Measurements from ENCODE around the gene NAP1L4. TPM values are rescaled to one million over a fixed set of nuclear protein-coding genes. Genes with fewer than 3 reads are reported as not detected.

The NAP1L4 gene
- 284 and 285 TPM in 2 replicates for total RNA-seq

GRCh38 chr11:2992234-2992996 is at the start of gene NAP1L4:
TSS of gene NAP1L4 (minus strand) at chr11:2992329. CDS start at chr11:2979220, 13,109 bp downstream.
- Mint-ChIP-seq H3K36me3 (ENCODE audit: low read depth) (peaks cover 17% of the 10 kb centered on the region), H3K4me1 (ENCODE audit: low read depth) (peaks cover 30% of the 10 kb centered on the region), H3K9me3 (no peaks in the 10 kb centered on the region), H3K27me3 (ENCODE audit: insufficient read depth) (no peaks in the 10 kb centered on the region), H3K27ac (peak within 1 kb of the TSS; percentile 99), H3K4me3 (peak within 1 kb of the TSS; percentile 99)
- peak; percentile 95 for DNase-seq (ENCODE audit: low spot score)
- intact Hi-C loops (cut with micrococcal nuclease): loop anchor here (1.0 to 10.0 kb wide), 7 partner anchors 22 to 1138 kb away; partner anchors contain the start of genes CARS1, LSP1, NUP98 and TSSC4

GRCh38 chr11:3040881-3041280 is 48.8 kb upstream of the NAP1L4 start:
- Mint-ChIP-seq H3K27me3 (ENCODE audit: insufficient read depth) (no peaks in the 10 kb centered on the region), H3K36me3 (ENCODE audit: low read depth) (peaks cover 37% of the 10 kb centered on the region), H3K4me3 (no peak overlapping the region), H3K27ac (no peak overlapping the region), H3K4me1 (ENCODE audit: low read depth) (no peaks in the 10 kb centered on the region), H3K9me3 (no peaks in the 10 kb centered on the region)
- DNase-seq (ENCODE audit: low spot score): no peak
- intact Hi-C loops (cut with micrococcal nuclease): no loop called here

GRCh38 chr11:3037945-3038271 is 45.8 kb upstream of the NAP1L4 start:
- no peaks in the 10 kb centered on the region for H3K9me3 Mint-ChIP-seq
- no peak for DNase-seq (ENCODE audit: low spot score)
- no peak overlapping the region for H3K27ac Mint-ChIP-seq
- no peaks in the 10 kb centered on the region for H3K27me3 Mint-ChIP-seq (ENCODE audit: insufficient read depth)
- H3K4me3 Mint-ChIP-seq: no peak overlapping the region
- peaks cover 41% of the 10 kb centered on the region for H3K36me3 Mint-ChIP-seq (ENCODE audit: low read depth)
- intact Hi-C loops (cut with micrococcal nuclease): loop anchor here (1.0 kb wide), 1 partner anchor 53 kb away; no protein-coding TSS in a partner anchor
- no peaks in the 10 kb centered on the region for H3K4me1 Mint-ChIP-seq (ENCODE audit: low read depth)

GRCh38 chr11:3037040-3037944 is 45.2 kb upstream of the NAP1L4 start:
- Mint-ChIP-seq H3K27ac (peak overlapping the region; percentile 14), H3K4me1 (ENCODE audit: low read depth) (no peaks in the 10 kb centered on the region), H3K4me3 (no peak overlapping the region), H3K9me3 (no peaks in the 10 kb centered on the region), H3K27me3 (ENCODE audit: insufficient read depth) (no peaks in the 10 kb centered on the region), H3K36me3 (ENCODE audit: low read depth) (peaks cover 47% of the 10 kb centered on the region)
- peak; percentile 26 for DNase-seq (ENCODE audit: low spot score)
- intact Hi-C loops (cut with micrococcal nuclease): loop anchor here (1.0 kb wide), 1 partner anchor 54 kb away; no protein-coding TSS in a partner anchor

GRCh38 chr11:3036419-3036818 is 44.3 kb upstream of the NAP1L4 start:
- no peaks in the 10 kb centered on the region for H3K27me3 Mint-ChIP-seq (ENCODE audit: insufficient read depth)
- no peak overlapping the region for H3K27ac Mint-ChIP-seq
- peaks cover 51% of the 10 kb centered on the region for H3K36me3 Mint-ChIP-seq (ENCODE audit: low read depth)
- H3K9me3 Mint-ChIP-seq: no peaks in the 10 kb centered on the region
- intact Hi-C loops (cut with micrococcal nuclease): no loop called here
- H3K4me1 Mint-ChIP-seq (ENCODE audit: low read depth): peaks cover under 1% of the 10 kb centered on the region
- no peak overlapping the region for H3K4me3 Mint-ChIP-seq
- no peak for DNase-seq (ENCODE audit: low spot score)

- H3K27ac Mint-ChIP-seq: peak overlapping the region; percentile 21
- no peak for DNase-seq (ENCODE audit: low spot score)
- intact Hi-C loops (cut with micrococcal nuclease): no loop called here
- H3K9me3 Mint-ChIP-seq: no peaks in the 10 kb centered on the region
- H3K4me3 Mint-ChIP-seq: no peak overlapping the region
- H3K4me1 Mint-ChIP-seq (ENCODE audit: low read depth): peaks cover 11% of the 10 kb centered on the region
- H3K27me3 Mint-ChIP-seq (ENCODE audit: insufficient read depth): no peaks in the 10 kb centered on the region
- H3K36me3 Mint-ChIP-seq (ENCODE audit: low read depth): peaks cover 51% of the 10 kb centered on the region
These were observed 43.2 kb upstream of the NAP1L4 start for GRCh38 chr11:3035333-3035732.

GRCh38 chr11:3030289-3031070 is 38.4 kb upstream of the NAP1L4 start:
- H3K9me3 Mint-ChIP-seq: no peaks in the 10 kb centered on the region
- H3K4me1 Mint-ChIP-seq (ENCODE audit: low read depth): peaks cover 11% of the 10 kb centered on the region
- H3K4me3 Mint-ChIP-seq: no peak overlapping the region
- no peaks in the 10 kb centered on the region for H3K27me3 Mint-ChIP-seq (ENCODE audit: insufficient read depth)
- no peak for DNase-seq (ENCODE audit: low spot score)
- intact Hi-C loops (cut with micrococcal nuclease): no loop called here
- H3K36me3 Mint-ChIP-seq (ENCODE audit: low read depth): peaks cover 51% of the 10 kb centered on the region
- H3K27ac Mint-ChIP-seq: peak overlapping the region; percentile 73

- Mint-ChIP-seq H3K4me1 (ENCODE audit: low read depth) (peaks cover 13% of the 10 kb centered on the region), H3K4me3 (no peak overlapping the region), H3K9me3 (no peaks in the 10 kb centered on the region), H3K27me3 (ENCODE audit: insufficient read depth) (no peaks in the 10 kb centered on the region), H3K36me3 (ENCODE audit: low read depth) (peaks cover 50% of the 10 kb centered on the region), H3K27ac (no peak overlapping the region)
- intact Hi-C loops (cut with micrococcal nuclease): no loop called here
- DNase-seq (ENCODE audit: low spot score): no peak
These were observed 36.7 kb upstream of the NAP1L4 start for GRCh38 chr11:3028813-3029212.

GRCh38 chr11:3026803-3027202 is 34.7 kb upstream of the NAP1L4 start:
- Mint-ChIP-seq H3K4me3 (no peak overlapping the region), H3K27me3 (ENCODE audit: insufficient read depth) (no peaks in the 10 kb centered on the region), H3K9me3 (no peaks in the 10 kb centered on the region), H3K4me1 (ENCODE audit: low read depth) (peaks cover 33% of the 10 kb centered on the region), H3K27ac (no peak overlapping the region), H3K36me3 (ENCODE audit: low read depth) (peaks cover 47% of the 10 kb centered on the region)
- no peak for DNase-seq (ENCODE audit: low spot score)
- intact Hi-C loops (cut with micrococcal nuclease): no loop called here

- Mint-ChIP-seq H3K27ac (peak overlapping the region; percentile 85), H3K4me1 (ENCODE audit: low read depth) (peaks cover 27% of the 10 kb centered on the region), H3K27me3 (ENCODE audit: insufficient read depth) (no peaks in the 10 kb centered on the region), H3K36me3 (ENCODE audit: low read depth) (peaks cover 44% of the 10 kb centered on the region), H3K9me3 (no peaks in the 10 kb centered on the region), H3K4me3 (peak overlapping the region; percentile 64)
- DNase-seq (ENCODE audit: low spot score): no peak
- intact Hi-C loops (cut with micrococcal nuclease): no loop called here
These were observed 30.9 kb upstream of the NAP1L4 start for GRCh38 chr11:3022982-3023381.

- intact Hi-C loops (cut with micrococcal nuclease): no loop called here
- no peak for DNase-seq (ENCODE audit: low spot score)
- peaks cover 46% of the 10 kb centered on the region for H3K36me3 Mint-ChIP-seq (ENCODE audit: low read depth)
- H3K4me3 Mint-ChIP-seq: peak overlapping the region; percentile 64
- peaks cover 27% of the 10 kb centered on the region for H3K4me1 Mint-ChIP-seq (ENCODE audit: low read depth)
- H3K27ac Mint-ChIP-seq: peak overlapping the region; percentile 85
- no peaks in the 10 kb centered on the region for H3K27me3 Mint-ChIP-seq (ENCODE audit: insufficient read depth)
- no peaks in the 10 kb centered on the region for H3K9me3 Mint-ChIP-seq
These were observed 30.3 kb upstream of the NAP1L4 start for GRCh38 chr11:3022300-3022967.

- DNase-seq (ENCODE audit: low spot score): no peak
- intact Hi-C loops (cut with micrococcal nuclease): loop anchor here (1.0 kb wide), 1 partner anchor 46 kb away; no protein-coding TSS in a partner anchor
- no peaks in the 10 kb centered on the region for H3K9me3 Mint-ChIP-seq
- H3K4me1 Mint-ChIP-seq (ENCODE audit: low read depth): peaks cover 27% of the 10 kb centered on the region
- no peak overlapping the region for H3K27ac Mint-ChIP-seq
- H3K4me3 Mint-ChIP-seq: no peak overlapping the region
- H3K27me3 Mint-ChIP-seq (ENCODE audit: insufficient read depth): no peaks in the 10 kb centered on the region
- H3K36me3 Mint-ChIP-seq (ENCODE audit: low read depth): peaks cover 42% of the 10 kb centered on the region
These were observed 29.0 kb upstream of the NAP1L4 start for GRCh38 chr11:3021125-3021524.

Measured in activated T-helper 1 cell treated with anti-CD3 and anti-CD28 coated beads, Interleukin-12 subunit alpha, Interleukin-12 subunit beta, Interleukin-2, Interleukin-4 antibody, amounts not matched to agents 30 ng/mL and 10 ng/mL and 1 ng/mL, durations not matched to agents 14 hours and 24 hours and 36 hours (primary cell).